ENCODE measurements around the gene SLC35E4.

DNA sequence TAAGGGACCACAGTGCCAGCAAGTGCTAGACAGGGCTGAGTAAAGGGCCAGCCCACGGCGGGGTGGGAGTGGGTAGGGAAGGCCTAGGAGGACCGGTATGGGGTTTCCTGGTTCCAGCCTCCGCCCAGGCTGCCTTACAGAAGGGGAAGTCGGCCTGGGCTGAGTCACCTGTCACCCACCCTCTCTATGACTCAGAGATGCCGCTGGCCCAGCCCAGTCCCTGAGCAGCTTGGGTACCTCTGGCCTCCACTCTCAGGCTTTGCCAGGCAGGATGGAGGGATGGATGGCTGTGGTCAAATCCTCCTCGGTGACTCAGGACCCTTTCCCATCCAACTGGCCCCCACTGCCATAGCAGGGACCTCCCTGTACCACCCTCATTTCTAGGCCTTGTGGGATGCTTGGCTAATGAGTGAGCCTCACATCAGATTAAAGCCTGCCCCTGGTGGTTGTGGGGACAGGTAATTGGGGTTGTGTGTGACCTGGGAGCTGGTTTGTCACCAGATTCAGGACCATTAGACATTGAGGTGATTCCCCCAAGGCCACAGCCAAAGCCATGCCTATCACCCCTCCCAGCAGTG lies 13.9 kb downstream of the SLC35E4 start:
- TF ChIP-seq, protein P1, sequence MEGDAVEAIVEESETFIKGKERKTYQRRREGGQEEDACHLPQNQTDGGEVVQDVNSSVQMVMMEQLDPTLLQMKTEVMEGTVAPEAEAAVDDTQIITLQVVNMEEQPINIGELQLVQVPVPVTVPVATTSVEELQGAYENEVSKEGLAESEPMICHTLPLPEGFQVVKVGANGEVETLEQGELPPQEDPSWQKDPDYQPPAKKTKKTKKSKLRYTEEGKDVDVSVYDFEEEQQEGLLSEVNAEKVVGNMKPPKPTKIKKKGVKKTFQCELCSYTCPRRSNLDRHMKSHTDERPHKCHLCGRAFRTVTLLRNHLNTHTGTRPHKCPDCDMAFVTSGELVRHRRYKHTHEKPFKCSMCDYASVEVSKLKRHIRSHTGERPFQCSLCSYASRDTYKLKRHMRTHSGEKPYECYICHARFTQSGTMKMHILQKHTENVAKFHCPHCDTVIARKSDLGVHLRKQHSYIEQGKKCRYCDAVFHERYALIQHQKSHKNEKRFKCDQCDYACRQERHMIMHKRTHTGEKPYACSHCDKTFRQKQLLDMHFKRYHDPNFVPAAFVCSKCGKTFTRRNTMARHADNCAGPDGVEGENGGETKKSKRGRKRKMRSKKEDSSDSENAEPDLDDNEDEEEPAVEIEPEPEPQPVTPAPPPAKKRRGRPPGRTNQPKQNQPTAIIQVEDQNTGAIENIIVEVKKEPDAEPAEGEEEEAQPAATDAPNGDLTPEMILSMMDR (IDR thresholded peaks at IDR 0.05), result no peak
- no peak for TF ChIP-seq POLR2A (IDR thresholded peaks at IDR 0.05)

Measured in adrenal gland (tissue), 5 donors.